ENCODE measurements around the gene RTL10. TPM values are rescaled to one million over a fixed set of nuclear protein-coding genes. Genes with fewer than 3 reads are reported as not detected.

Gene RTL10
- polyA plus RNA-seq, 1 donor (not counting 4 experiments of a cell fraction or from before 2014, with no cell fraction given): 12.9 TPM

DNA sequence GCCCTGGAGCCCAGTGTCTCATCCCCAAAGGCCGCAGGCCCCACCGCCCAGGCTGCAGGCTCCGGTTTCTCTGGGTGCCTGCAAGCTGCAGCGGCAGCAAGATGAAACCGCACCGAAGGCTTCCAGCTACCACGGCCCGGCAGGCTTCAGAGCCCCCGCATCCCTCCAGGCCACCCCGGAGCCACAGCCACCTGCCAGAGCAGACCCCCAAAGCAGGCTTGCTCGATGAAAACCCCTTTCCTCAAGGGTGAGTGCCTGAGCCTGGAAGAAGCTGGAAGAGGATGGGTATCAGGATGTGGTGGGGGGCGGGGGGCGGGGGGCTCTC, 24.5 kb upstream of the RTL10 start:
- Histone ChIP-seq H3K4me2 (ENCODE audit: control insufficient read depth, extremely low read depth, insufficient read depth, low read depth, low read length) (no peak overlapping the region), H3K27ac (ENCODE audit: control insufficient read depth, insufficient read depth, low read length) (no peak overlapping the region), H3K27me3 (ENCODE audit: control insufficient read depth, extremely low read depth, insufficient read depth, low read length) (no peaks in the 10 kb centered on the region), H3K4me1 (ENCODE audit: control insufficient read depth, extremely low read depth, insufficient read depth, low read length) (peaks cover 53% of the 10 kb centered on the region), H2AFZ (ENCODE audit: control insufficient read depth, low read length) (no peak overlapping the region), H3K9me3 (ENCODE audit: control insufficient read depth, low read depth, low read length) (no peaks in the 10 kb centered on the region), H3K36me3 (ENCODE audit: control insufficient read depth in 2 of 2, extremely low read depth in 1 of 2, insufficient read depth in 2 of 2, low read length in 2 of 2) (no peaks in the 10 kb centered on the region), H3K9ac (ENCODE audit: control insufficient read depth, extremely low read depth, insufficient read depth, low read length) (no peak overlapping the region), H3K79me2 (ENCODE audit: control insufficient read depth, insufficient read depth, low read length) (peaks cover 8% of the 10 kb centered on the region), H4K20me1 (ENCODE audit: control insufficient read depth, extremely low read depth, insufficient read depth, low read length) (no peaks in the 10 kb centered on the region), H3K4me3 (ENCODE audit: control insufficient read depth in 2 of 3, extremely low read depth in 1 of 3, insufficient read depth in 2 of 3, low read depth in 1 of 3, low read length in 3 of 3) (no peak overlapping the region), H3K9me1 (ENCODE audit: control insufficient read depth, extremely low read depth, insufficient read depth, low read length) (no peaks in the 10 kb centered on the region)
- TF ChIP-seq, protein P1, sequence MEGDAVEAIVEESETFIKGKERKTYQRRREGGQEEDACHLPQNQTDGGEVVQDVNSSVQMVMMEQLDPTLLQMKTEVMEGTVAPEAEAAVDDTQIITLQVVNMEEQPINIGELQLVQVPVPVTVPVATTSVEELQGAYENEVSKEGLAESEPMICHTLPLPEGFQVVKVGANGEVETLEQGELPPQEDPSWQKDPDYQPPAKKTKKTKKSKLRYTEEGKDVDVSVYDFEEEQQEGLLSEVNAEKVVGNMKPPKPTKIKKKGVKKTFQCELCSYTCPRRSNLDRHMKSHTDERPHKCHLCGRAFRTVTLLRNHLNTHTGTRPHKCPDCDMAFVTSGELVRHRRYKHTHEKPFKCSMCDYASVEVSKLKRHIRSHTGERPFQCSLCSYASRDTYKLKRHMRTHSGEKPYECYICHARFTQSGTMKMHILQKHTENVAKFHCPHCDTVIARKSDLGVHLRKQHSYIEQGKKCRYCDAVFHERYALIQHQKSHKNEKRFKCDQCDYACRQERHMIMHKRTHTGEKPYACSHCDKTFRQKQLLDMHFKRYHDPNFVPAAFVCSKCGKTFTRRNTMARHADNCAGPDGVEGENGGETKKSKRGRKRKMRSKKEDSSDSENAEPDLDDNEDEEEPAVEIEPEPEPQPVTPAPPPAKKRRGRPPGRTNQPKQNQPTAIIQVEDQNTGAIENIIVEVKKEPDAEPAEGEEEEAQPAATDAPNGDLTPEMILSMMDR (optimal IDR thresholded peaks at IDR 0.05 in 1 of 3, IDR thresholded peaks at IDR 0.05 in 1 of 3, conservative IDR thresholded peaks at IDR 0.05 in 1 of 3; ENCODE audit: extremely low read depth in 1 of 3, insufficient read depth in 2 of 3, low read length in 3 of 3): no peak
- TF ChIP-seq EZH2 (IDR thresholded peaks at IDR 0.05; ENCODE audit: low read length): no peak
- FAIRE-seq (no peak), DNase-seq (ENCODE audit: low read depth, low spot score) (no peak)
- dilution Hi-C loops (cut with MboI; ENCODE audit: extremely low pct_ligation_motif_present, low sequenced_read_pairs): no loop called here

DNA sequence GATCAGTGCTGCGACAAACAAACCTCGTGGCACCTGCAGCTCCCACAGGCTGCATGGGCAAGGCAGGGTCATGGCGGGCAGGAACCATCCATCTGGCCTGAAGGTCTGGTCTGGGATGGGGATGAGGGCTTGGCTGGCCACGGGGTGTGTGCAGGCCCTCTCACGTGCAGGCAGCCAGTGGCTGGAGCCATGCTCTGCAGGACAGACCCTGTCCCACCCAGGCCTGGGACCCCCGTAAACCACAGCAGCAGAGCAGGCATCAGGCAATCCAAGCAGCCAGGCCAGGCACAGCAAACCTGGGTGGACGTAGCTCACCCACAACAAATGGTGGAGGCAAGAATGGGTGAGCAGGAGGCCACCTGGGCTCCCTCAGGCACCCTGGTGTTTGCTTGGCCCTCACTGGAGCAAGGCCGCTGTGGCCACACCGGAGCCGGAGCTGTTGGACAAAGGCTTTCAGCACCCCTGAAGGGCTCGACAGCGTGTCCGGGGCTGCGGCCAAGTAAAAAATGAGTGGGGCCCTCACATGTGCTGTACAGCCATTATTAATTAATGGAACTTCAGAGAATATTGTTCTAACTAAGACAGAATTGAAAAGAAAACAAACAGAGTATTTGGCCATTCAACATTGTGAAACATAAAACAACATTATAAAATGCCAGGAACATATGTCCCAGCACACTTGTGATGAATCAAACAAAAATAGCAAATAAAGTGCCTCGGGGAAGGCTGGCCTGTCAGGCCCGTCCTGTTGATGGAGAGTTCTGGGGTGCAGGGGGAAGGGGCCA, 24.0 kb upstream of the RTL10 start:
- Histone ChIP-seq H3K79me2 (ENCODE audit: control insufficient read depth, insufficient read depth, low read length) (peaks cover 8% of the 10 kb centered on the region), H3K9me3 (ENCODE audit: control insufficient read depth, low read depth, low read length) (no peaks in the 10 kb centered on the region), H2AFZ (ENCODE audit: control insufficient read depth, low read length) (no peak overlapping the region), H3K27ac (ENCODE audit: control insufficient read depth, insufficient read depth, low read length) (no peak overlapping the region), H3K36me3 (ENCODE audit: control insufficient read depth in 2 of 2, extremely low read depth in 1 of 2, insufficient read depth in 2 of 2, low read length in 2 of 2) (no peaks in the 10 kb centered on the region), H3K4me2 (ENCODE audit: control insufficient read depth, extremely low read depth, insufficient read depth, low read depth, low read length) (no peak overlapping the region), H3K9ac (ENCODE audit: control insufficient read depth, extremely low read depth, insufficient read depth, low read length) (no peak overlapping the region), H4K20me1 (ENCODE audit: control insufficient read depth, extremely low read depth, insufficient read depth, low read length) (no peaks in the 10 kb centered on the region), H3K4me1 (ENCODE audit: control insufficient read depth, extremely low read depth, insufficient read depth, low read length) (peaks cover 59% of the 10 kb centered on the region), H3K27me3 (ENCODE audit: control insufficient read depth, extremely low read depth, insufficient read depth, low read length) (no peaks in the 10 kb centered on the region), H3K4me3 (ENCODE audit: control insufficient read depth in 2 of 3, extremely low read depth in 1 of 3, insufficient read depth in 2 of 3, low read depth in 1 of 3, low read length in 3 of 3) (no peak overlapping the region), H3K9me1 (ENCODE audit: control insufficient read depth, extremely low read depth, insufficient read depth, low read length) (no peaks in the 10 kb centered on the region)
- TF ChIP-seq EZH2 (IDR thresholded peaks at IDR 0.05; ENCODE audit: low read length): no peak
- TF ChIP-seq, protein P1 (optimal IDR thresholded peaks at IDR 0.05 in 1 of 3, IDR thresholded peaks at IDR 0.05 in 1 of 3, conservative IDR thresholded peaks at IDR 0.05 in 1 of 3; ENCODE audit: extremely low read depth in 1 of 3, insufficient read depth in 2 of 3, low read length in 3 of 3): no peak
- dilution Hi-C loops (cut with MboI; ENCODE audit: extremely low pct_ligation_motif_present, low sequenced_read_pairs): no loop called here
- no peak for FAIRE-seq
- DNase-seq (ENCODE audit: low read depth, low spot score): no peak
